ENCODE data around the gene RNF223. TPM values are rescaled to one million over a fixed set of nuclear protein-coding genes. Genes with fewer than 3 reads are reported as not detected.

Gene RNF223
- total RNA-seq, 1 donor from 2014 or later, result not detected

- H3K36me3 Mint-ChIP-seq (ENCODE audit: low read depth), result no peaks in the 10 kb centered on the region
- H3K4me3 Mint-ChIP-seq, result no peak overlapping the region
- intact Hi-C loops (cut with micrococcal nuclease), result no loop called here
- ATAC-seq (ENCODE audit: low read depth) (no peak), DNase-seq (no peak)
- H3K4me1 Mint-ChIP-seq, result peaks cover 21% of the 10 kb centered on the region
- H3K9me3 Mint-ChIP-seq, result no peaks in the 10 kb centered on the region
- ChIA-PET POLR2A (interaction anchor here (0.6 to 2.9 kb wide), 9 partner anchors 16 to 234 kb away, joined by 3 to 33 read pairs (median 11); partner anchors contain the start of genes B3GALT6 and SDF4), CTCF (interaction anchor here (0.9 to 4.8 kb wide), 19 partner anchors 16 to 184 kb away, joined by 3 to 102 read pairs (median 6); partner anchors contain the start of genes B3GALT6, TTLL10 and UBE2J2)
- TF ChIP-seq CTCF (IDR thresholded peaks at IDR 0.05), result no peak
- H3K27me3 Mint-ChIP-seq, result peaks cover 5% of the 10 kb centered on the region
- no peak overlapping the region for H3K27ac Mint-ChIP-seq
These were observed 46.9 kb upstream of the RNF223 start for GRCh38 chr1:1120866-1121591.

GRCh38 chr1:1120096-1120495 lies 46.0 kb upstream of the RNF223 start:
- H3K27ac Mint-ChIP-seq, result no peak overlapping the region
- intact Hi-C loops (cut with micrococcal nuclease), result no loop called here
- POLR2A ChIA-PET, result interaction anchor here (2.5 to 2.9 kb wide), 2 partner anchors 87 to 131 kb away, joined by 13 to 33 read pairs; no protein-coding TSS in a partner anchor
- peaks cover 22% of the 10 kb centered on the region for H3K4me1 Mint-ChIP-seq
- ATAC-seq (ENCODE audit: low read depth) (no peak), DNase-seq (no peak)
- TF ChIP-seq CTCF (IDR thresholded peaks at IDR 0.05), result no peak
- H3K9me3 Mint-ChIP-seq, result no peaks in the 10 kb centered on the region
- CTCF ChIA-PET, result interaction anchor here (1.1 to 4.8 kb wide), 4 partner anchors 131 to 172 kb away, joined by 5 to 102 read pairs (median 6); no protein-coding TSS in a partner anchor
- H3K27me3 Mint-ChIP-seq, result peaks cover 5% of the 10 kb centered on the region
- no peak overlapping the region for H3K4me3 Mint-ChIP-seq
- H3K36me3 Mint-ChIP-seq (ENCODE audit: low read depth), result no peaks in the 10 kb centered on the region

GRCh38 chr1:1119272-1119890 lies 45.3 kb upstream of the RNF223 start:
- ATAC-seq (ENCODE audit: low read depth), result no peak
- intact Hi-C loops (cut with micrococcal nuclease), result no loop called here
- POLR2A ChIA-PET, result interaction anchor here (1.1 kb wide), 1 partner anchor 17 kb away, joined by 5 read pairs; no protein-coding TSS in a partner anchor
- TF ChIP-seq CTCF (IDR thresholded peaks at IDR 0.05), result no peak
- Mint-ChIP-seq H3K9me3 (no peaks in the 10 kb centered on the region), H3K36me3 (ENCODE audit: low read depth) (no peaks in the 10 kb centered on the region), H3K27me3 (peaks cover 5% of the 10 kb centered on the region), H3K4me3 (no peak overlapping the region), H3K4me1 (peaks cover 29% of the 10 kb centered on the region), H3K27ac (no peak overlapping the region)
- no peak for DNase-seq
- CTCF ChIA-PET, result interaction anchor here (0.7 to 1.2 kb wide), 2 partner anchors 9 to 131 kb away, joined by 3 to 5 read pairs; no protein-coding TSS in a partner anchor

GRCh38 chr1:1118876-1119220 lies 44.7 kb upstream of the RNF223 start:
- Mint-ChIP-seq H3K27me3 (peaks cover 5% of the 10 kb centered on the region), H3K4me1 (peaks cover 27% of the 10 kb centered on the region), H3K36me3 (ENCODE audit: low read depth) (no peaks in the 10 kb centered on the region), H3K4me3 (no peak overlapping the region), H3K9me3 (no peaks in the 10 kb centered on the region), H3K27ac (no peak overlapping the region)
- ChIA-PET CTCF (interaction anchor here (0.7 to 2.3 kb wide), 3 partner anchors 8 to 132 kb away, joined by 3 to 8 read pairs (median 5); no protein-coding TSS in a partner anchor), POLR2A (interaction anchor here (1.1 kb wide), 1 partner anchor 17 kb away, joined by 5 read pairs; no protein-coding TSS in a partner anchor)
- no peak for TF ChIP-seq CTCF (IDR thresholded peaks at IDR 0.05)
- DNase-seq (no peak), ATAC-seq (ENCODE audit: low read depth) (no peak)
- intact Hi-C loops (cut with micrococcal nuclease), result no loop called here

Measured in activated B cell treated with CpG ODN at 0.5 μM for 24 hours (primary cell).